Ascending aorta (tissue), 2 donors: ENCODE measurements around the gene ADAMTS2. TPM values are rescaled to one million over a fixed set of nuclear protein-coding genes. Genes with fewer than 3 reads are reported as not detected.
"Not testable (repeated sequence)": the region's sequence is repeated elsewhere in the genome, so short reads cannot be mapped to it uniquely, and the experiment has no call there.

Experiments used
- DNase-seq, 2 donors: peaks; one replicate each; pipeline ENCODE4 v3.0.0-alpha.2; 2019; ENCODE audit warnings: low spot score in 2 of 2
- H3K27ac ChIP-seq, 2 donors: fragments of 200-600 bp; sonication (generic); one replicate each; pipeline ENCODE4 v1.5.1; 2016 to 2017; ENCODE audit warnings: mild to moderate bottlenecking in 1 of 2
- H3K27me3 ChIP-seq: fragments of 200-600 bp; sonication (generic); one replicate; pipeline ENCODE4 v1.5.1; 2017
- H3K36me3 ChIP-seq, 2 donors: fragments of 200-600 bp; sonication (generic); one replicate each; pipeline ENCODE4 v1.5.1; 2016
- H3K4me1 ChIP-seq, 2 donors: fragments of 200-600 bp; sonication (generic); one replicate each; pipeline ENCODE4 v1.5.1; 2016 to 2017; ENCODE audit warnings: mild to moderate bottlenecking in 1 of 2
- H3K4me3 ChIP-seq, 2 donors: fragments of 200-600 bp; sonication (generic); one replicate each; pipeline ENCODE4 v1.5.1; 2016 to 2017; ENCODE audit warnings: mild to moderate bottlenecking in 1 of 2
- H3K9me3 ChIP-seq, 2 donors: fragments of 200-600 bp; sonication (generic); one replicate each; pipeline ENCODE4 v1.5.1; 2016
- intact Hi-C: fragments of 100-400 bp; cut with DNase I; formaldehyde crosslinking; loops from one replicate; pipeline ENCODE4 v1.15.1; 2023
- total RNA-seq: library from RNA; depleted of rRNA; stranded (reverse); fragments of >200 nt; gene quantifications from one replicate; pipeline ENCODE4 v1.1.0, GENCODE V29; 2016
- TF ChIP-seq, protein P1 (sequence below), 3 experiments: fragments of 200-600 bp in 2 of 3; fragments of 450-650 bp in 1 of 3; sonication (generic) in 2 of 3; IDR thresholded peaks; one replicate each; pipeline ENCODE4 v1.5.1; 2016 to 2019; ENCODE audit warnings: antibody characterized with exemption in 3 of 3, mild to moderate bottlenecking in 1 of 3, moderate library complexity in 1 of 3

The ADAMTS2 gene
- total RNA-seq, 1 donor from 2014 or later: 51.0 TPM

GRCh38 chr5:179327021-179327735 is 18.1 kb downstream of the ADAMTS2 start:
- Histone ChIP-seq H3K27me3 (no peaks in the 10 kb centered on the region), H3K27ac (peak overlapping the region; percentile 31 to 43), H3K36me3 (no peaks in the 10 kb centered on the region), H3K9me3 (no peaks in the 10 kb centered on the region), H3K4me3 (no peak overlapping the region), H3K4me1 (no peaks in the 10 kb centered on the region)
- DNase-seq: no peak
- intact Hi-C loops: no loop called here
- TF ChIP-seq, protein P1, sequence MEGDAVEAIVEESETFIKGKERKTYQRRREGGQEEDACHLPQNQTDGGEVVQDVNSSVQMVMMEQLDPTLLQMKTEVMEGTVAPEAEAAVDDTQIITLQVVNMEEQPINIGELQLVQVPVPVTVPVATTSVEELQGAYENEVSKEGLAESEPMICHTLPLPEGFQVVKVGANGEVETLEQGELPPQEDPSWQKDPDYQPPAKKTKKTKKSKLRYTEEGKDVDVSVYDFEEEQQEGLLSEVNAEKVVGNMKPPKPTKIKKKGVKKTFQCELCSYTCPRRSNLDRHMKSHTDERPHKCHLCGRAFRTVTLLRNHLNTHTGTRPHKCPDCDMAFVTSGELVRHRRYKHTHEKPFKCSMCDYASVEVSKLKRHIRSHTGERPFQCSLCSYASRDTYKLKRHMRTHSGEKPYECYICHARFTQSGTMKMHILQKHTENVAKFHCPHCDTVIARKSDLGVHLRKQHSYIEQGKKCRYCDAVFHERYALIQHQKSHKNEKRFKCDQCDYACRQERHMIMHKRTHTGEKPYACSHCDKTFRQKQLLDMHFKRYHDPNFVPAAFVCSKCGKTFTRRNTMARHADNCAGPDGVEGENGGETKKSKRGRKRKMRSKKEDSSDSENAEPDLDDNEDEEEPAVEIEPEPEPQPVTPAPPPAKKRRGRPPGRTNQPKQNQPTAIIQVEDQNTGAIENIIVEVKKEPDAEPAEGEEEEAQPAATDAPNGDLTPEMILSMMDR (IDR thresholded peaks at IDR 0.05): no peak

DNA sequence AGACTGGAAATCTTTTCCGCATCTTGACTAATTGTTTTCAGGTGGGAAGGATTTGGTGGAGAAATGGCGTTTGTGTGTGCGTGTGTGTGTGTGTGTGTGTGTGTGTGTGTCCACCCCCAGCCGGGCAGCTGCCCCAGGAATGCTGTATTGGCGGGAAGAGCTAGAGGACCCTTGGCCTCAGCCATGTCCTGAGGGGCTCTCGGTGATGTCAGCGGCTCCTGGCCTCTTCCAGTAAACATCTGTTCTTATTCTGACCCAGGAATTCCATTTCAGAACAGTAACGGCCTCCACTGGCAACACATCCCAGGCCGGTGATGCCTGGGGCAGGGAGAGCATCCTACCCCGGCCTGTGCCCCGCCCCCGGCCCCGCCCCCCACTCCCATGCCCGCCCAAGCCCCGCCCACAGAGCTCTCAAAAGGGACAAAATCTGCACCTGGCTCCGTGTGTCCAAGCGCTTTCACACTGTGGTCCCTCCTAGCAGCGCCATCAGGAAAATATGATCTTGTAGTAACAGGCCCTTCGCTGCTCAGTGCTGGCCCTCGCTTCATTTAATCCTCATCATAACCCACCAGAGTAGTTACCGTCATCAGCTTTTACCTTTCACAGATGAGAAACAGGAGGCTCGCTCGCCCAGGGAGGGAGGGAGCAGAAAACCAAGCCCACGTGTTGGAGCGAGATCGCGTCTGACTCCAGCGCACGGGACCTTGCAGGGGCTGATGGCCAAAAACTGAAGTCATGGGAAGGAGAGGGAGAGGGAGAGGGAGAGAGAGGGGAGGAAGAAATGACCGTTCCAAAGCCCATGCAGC is 18.9 kb downstream of the ADAMTS2 start:
- Histone ChIP-seq H3K27ac (peak overlapping the region; percentile 31 to 43), H3K4me1 (no peaks in the 10 kb centered on the region), H3K36me3 (no peaks in the 10 kb centered on the region), H3K27me3 (no peaks in the 10 kb centered on the region), H3K9me3 (no peaks in the 10 kb centered on the region), H3K4me3 (peak overlapping the region in 1 of 2 donors; percentile 32)
- TF ChIP-seq, protein P1 (IDR thresholded peaks at IDR 0.05): no peak
- DNase-seq: peak in 1 of 2 donors; percentile 78
- intact Hi-C loops: no loop called here

- Histone ChIP-seq H3K36me3 (no peaks in the 10 kb centered on the region), H3K9me3 (no peaks in the 10 kb centered on the region), H3K4me3 (no peak overlapping the region), H3K4me1 (no peaks in the 10 kb centered on the region), H3K27ac (peak overlapping the region in 1 of 2 donors; percentile 11), H3K27me3 (no peaks in the 10 kb centered on the region)
- intact Hi-C loops: no loop called here
- TF ChIP-seq, protein P1 (IDR thresholded peaks at IDR 0.05): no peak
- no peak for DNase-seq
Measured at GRCh38 chr5:179325296-179326031, 19.8 kb downstream of the ADAMTS2 start.

DNA sequence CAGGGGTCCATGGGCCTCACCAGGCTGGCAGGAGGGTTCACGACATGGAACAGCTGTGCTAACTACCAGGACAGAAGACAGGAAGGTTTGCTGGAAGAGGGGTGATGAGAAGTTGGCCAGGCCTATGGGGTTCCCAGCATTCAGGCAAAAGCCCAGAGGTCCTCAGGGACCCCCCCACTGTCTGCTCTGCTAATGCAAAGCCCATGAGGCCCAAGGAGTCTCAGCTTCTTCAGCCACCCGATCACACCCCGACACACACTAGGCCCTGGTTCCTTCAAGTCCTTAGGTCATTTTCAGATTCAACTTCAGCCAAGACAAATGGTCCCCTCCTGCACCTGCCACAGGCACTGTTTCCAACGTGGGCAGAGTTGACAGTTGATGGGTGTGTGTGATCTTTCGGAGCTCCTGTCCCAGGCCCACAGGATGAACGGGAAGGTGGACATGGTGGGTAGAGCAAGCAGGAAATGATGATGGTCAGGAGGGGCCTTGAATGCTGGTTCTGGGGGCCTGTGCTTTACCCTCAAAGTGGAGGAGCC is 20.4 kb downstream of the ADAMTS2 start:
- Histone ChIP-seq H3K27ac (no peak overlapping the region), H3K27me3 (no peaks in the 10 kb centered on the region), H3K9me3 (no peaks in the 10 kb centered on the region), H3K4me1 (no peaks in the 10 kb centered on the region), H3K36me3 (no peaks in the 10 kb centered on the region), H3K4me3 (no peak overlapping the region)
- TF ChIP-seq, protein P1 (IDR thresholded peaks at IDR 0.05): no peak
- no peak for DNase-seq
- intact Hi-C loops: no loop called here

- H3K36me3 ChIP-seq: not testable (repeated sequence)
Measured at GRCh38 chr5:179324316-179324715, 20.9 kb downstream of the ADAMTS2 start.

More at GRCh38 chr5:179324316-179324715, 20.9 kb downstream of the ADAMTS2 start:
- DNase-seq, H3K4me1 ChIP-seq, H3K27ac ChIP-seq, intact Hi-C loops, H3K4me3 ChIP-seq, H3K27me3 ChIP-seq, H3K9me3 ChIP-seq: not testable (repeated sequence)
